Nephron progenitor cell (in vitro differentiated cells): ENCODE results near the gene PDE6C.

Experiments used
- DNase-seq: peaks from one replicate; pipeline ENCODE4 v3.0.0; 2021
- H3K27ac Mint-ChIP-seq: 2 replicates; pipeline ENCODE4 v1.8.0; 2021; ENCODE audit warnings: mild to moderate bottlenecking, moderate library complexity, mixed read lengths
- H3K27me3 Mint-ChIP-seq: 2 replicates; pipeline ENCODE4 v1.8.0; 2021; ENCODE audit warnings: mild to moderate bottlenecking, low read depth, mixed read lengths; ENCODE audit not compliant: poor library complexity
- H3K36me3 Mint-ChIP-seq: 2 replicates; pipeline ENCODE4 v1.8.0; 2021; ENCODE audit warnings: low read depth, mixed read lengths
- H3K4me1 Mint-ChIP-seq: 2 replicates; pipeline ENCODE4 v1.8.0; 2021; ENCODE audit warnings: mixed read lengths
- H3K4me3 Mint-ChIP-seq: 2 replicates; pipeline ENCODE4 v1.8.0; 2021; ENCODE audit warnings: mild to moderate bottlenecking, moderate library complexity, mixed read lengths
- H3K9me3 Mint-ChIP-seq: 2 replicates; pipeline ENCODE4 v1.8.0; 2021; ENCODE audit warnings: mild to moderate bottlenecking, moderate library complexity, mixed read lengths
- TF ChIP-seq, protein P1 (sequence below): fragments of 200-600 bp; sonication (generic); IDR thresholded peaks from 2 replicates; pipeline ENCODE4 v1.5.0; 2021; ENCODE audit warnings: antibody characterized with exemption

Gene PDE6C

GRCh38 chr10:93701866-93702209, 89.5 kb downstream of the PDE6C start:
- Mint-ChIP-seq H3K9me3 (no peaks in the 10 kb centered on the region), H3K27ac (no peak overlapping the region), H3K4me1 (peaks cover 4% of the 10 kb centered on the region), H3K4me3 (no peak overlapping the region), H3K36me3 (peaks cover 23% of the 10 kb centered on the region), H3K27me3 (peaks cover 4% of the 10 kb centered on the region)
- peak; percentile 13 for DNase-seq
- TF ChIP-seq, protein P1, sequence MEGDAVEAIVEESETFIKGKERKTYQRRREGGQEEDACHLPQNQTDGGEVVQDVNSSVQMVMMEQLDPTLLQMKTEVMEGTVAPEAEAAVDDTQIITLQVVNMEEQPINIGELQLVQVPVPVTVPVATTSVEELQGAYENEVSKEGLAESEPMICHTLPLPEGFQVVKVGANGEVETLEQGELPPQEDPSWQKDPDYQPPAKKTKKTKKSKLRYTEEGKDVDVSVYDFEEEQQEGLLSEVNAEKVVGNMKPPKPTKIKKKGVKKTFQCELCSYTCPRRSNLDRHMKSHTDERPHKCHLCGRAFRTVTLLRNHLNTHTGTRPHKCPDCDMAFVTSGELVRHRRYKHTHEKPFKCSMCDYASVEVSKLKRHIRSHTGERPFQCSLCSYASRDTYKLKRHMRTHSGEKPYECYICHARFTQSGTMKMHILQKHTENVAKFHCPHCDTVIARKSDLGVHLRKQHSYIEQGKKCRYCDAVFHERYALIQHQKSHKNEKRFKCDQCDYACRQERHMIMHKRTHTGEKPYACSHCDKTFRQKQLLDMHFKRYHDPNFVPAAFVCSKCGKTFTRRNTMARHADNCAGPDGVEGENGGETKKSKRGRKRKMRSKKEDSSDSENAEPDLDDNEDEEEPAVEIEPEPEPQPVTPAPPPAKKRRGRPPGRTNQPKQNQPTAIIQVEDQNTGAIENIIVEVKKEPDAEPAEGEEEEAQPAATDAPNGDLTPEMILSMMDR: no peak

DNA sequence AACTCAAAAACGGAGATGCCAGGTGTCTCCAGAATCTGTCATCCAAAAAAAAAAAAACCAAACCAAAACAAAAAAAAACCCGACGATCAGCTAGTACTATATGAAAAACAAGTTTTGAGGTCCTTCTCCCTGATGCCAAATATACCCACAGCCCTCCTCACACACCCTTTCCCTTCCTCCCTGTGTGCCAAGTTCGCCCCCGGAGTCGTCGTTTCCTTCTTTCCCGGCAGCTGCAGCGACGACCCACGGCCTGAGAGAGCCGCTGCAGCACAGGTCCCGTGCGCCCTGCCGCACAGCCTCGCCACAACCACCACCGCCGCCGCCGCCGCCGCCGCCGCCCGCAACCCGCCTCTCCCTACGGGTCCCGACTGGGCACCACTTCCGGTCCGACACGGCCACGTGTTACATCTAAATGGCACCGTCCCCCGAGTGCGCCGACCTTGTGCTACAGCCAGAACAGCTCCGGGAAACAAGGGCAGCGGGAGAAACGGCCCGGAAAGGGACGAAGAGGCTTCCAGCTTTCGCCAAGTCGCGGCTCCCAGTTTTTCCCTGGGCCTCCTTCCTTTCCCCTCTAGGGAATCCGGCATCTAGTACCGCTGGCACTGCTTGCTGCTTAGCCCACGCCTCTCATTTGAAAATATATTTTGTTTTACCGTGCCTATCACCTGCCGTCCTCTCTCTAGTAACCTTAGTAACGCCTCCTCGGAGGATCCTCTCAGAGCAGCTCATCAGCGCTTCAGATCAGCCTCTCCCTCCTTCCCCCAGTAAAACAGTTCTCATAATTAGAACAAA, 90.1 kb downstream of the PDE6C start, which contains the start of gene FRA10AC1:
TSS of gene FRA10AC1 (minus strand) at position 383 of the 792 bp plus-strand sequence. CDS start 2,486 bp downstream, outside the sequence.
- H3K36me3 Mint-ChIP-seq: peaks cover 17% of the 10 kb centered on the region
- no peak within 1 kb of the TSS for H3K27ac Mint-ChIP-seq
- TF ChIP-seq, protein P1: peak; percentile 45
- DNase-seq: peak; percentile 96
- no peaks in the 10 kb centered on the region for H3K9me3 Mint-ChIP-seq
- H3K4me3 Mint-ChIP-seq: no peak within 1 kb of the TSS
- peaks cover 4% of the 10 kb centered on the region for H3K4me1 Mint-ChIP-seq
- peaks cover 6% of the 10 kb centered on the region for H3K27me3 Mint-ChIP-seq

- Mint-ChIP-seq H3K27ac (no peak overlapping the region), H3K4me1 (peaks cover 4% of the 10 kb centered on the region), H3K27me3 (peaks cover 6% of the 10 kb centered on the region), H3K4me3 (no peak overlapping the region), H3K9me3 (no peaks in the 10 kb centered on the region), H3K36me3 (peaks cover 14% of the 10 kb centered on the region)
- no peak for DNase-seq
- TF ChIP-seq, protein P1: no peak
Observed at GRCh38 chr10:93703066-93703465, 90.7 kb downstream of the PDE6C start.

DNA sequence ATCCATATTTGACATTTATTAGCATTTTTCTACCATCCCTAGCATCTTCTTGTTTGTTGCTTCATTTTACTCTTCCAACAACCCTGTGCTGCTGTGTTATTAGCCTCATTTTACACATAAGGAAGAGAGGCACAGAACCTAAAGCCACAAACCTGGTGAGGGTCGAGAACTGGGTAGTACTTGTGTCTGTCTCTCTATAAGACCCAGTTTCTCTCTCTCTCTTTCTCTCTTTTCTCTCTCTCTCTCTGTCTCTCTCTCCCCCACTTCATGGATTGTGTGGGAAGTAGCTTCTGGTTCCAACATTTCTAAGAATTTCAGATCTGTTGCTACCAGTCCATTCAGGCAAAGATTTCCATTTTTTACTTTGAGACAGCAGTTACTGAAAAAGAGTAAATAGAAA, 91.5 kb downstream of the PDE6C start:
- TF ChIP-seq, protein P1: no peak
- Mint-ChIP-seq H3K27ac (no peak overlapping the region), H3K9me3 (no peaks in the 10 kb centered on the region), H3K4me1 (peaks cover 4% of the 10 kb centered on the region), H3K4me3 (peak overlapping the region; percentile 70), H3K27me3 (peaks cover 6% of the 10 kb centered on the region), H3K36me3 (peaks cover 6% of the 10 kb centered on the region)
- no peak for DNase-seq

- Mint-ChIP-seq H3K27me3 (peaks cover 6% of the 10 kb centered on the region), H3K36me3 (peaks cover 2% of the 10 kb centered on the region), H3K27ac (no peak overlapping the region), H3K4me3 (no peak overlapping the region), H3K9me3 (no peaks in the 10 kb centered on the region), H3K4me1 (peaks cover 4% of the 10 kb centered on the region)
- TF ChIP-seq, protein P1: no peak
- no peak for DNase-seq
Observed at GRCh38 chr10:93704451-93704850, 92.1 kb downstream of the PDE6C start.

- H3K9me3 Mint-ChIP-seq: peaks cover 1% of the 10 kb centered on the region
- peaks cover 6% of the 10 kb centered on the region for H3K27me3 Mint-ChIP-seq
- no peak overlapping the region for H3K27ac Mint-ChIP-seq
- no peak overlapping the region for H3K4me3 Mint-ChIP-seq
- H3K36me3 Mint-ChIP-seq: no peaks in the 10 kb centered on the region
- no peak for DNase-seq
- TF ChIP-seq, protein P1: no peak
- H3K4me1 Mint-ChIP-seq: peaks cover 4% of the 10 kb centered on the region
Observed at GRCh38 chr10:93707623-93708022, 95.3 kb downstream of the PDE6C start.
